NCI-H69 (cell line): Measurements from ENCODE around the gene SH3PXD2A.
A peak's percentile ranks its signal among the peaks of the same experiment; 100 is the strongest.

Experiments
- DNase-seq: peaks from one replicate; lab custom pipeline; 2025; lab: John Stamatoyannopoulos, UW

SH3PXD2A gene, protein sequence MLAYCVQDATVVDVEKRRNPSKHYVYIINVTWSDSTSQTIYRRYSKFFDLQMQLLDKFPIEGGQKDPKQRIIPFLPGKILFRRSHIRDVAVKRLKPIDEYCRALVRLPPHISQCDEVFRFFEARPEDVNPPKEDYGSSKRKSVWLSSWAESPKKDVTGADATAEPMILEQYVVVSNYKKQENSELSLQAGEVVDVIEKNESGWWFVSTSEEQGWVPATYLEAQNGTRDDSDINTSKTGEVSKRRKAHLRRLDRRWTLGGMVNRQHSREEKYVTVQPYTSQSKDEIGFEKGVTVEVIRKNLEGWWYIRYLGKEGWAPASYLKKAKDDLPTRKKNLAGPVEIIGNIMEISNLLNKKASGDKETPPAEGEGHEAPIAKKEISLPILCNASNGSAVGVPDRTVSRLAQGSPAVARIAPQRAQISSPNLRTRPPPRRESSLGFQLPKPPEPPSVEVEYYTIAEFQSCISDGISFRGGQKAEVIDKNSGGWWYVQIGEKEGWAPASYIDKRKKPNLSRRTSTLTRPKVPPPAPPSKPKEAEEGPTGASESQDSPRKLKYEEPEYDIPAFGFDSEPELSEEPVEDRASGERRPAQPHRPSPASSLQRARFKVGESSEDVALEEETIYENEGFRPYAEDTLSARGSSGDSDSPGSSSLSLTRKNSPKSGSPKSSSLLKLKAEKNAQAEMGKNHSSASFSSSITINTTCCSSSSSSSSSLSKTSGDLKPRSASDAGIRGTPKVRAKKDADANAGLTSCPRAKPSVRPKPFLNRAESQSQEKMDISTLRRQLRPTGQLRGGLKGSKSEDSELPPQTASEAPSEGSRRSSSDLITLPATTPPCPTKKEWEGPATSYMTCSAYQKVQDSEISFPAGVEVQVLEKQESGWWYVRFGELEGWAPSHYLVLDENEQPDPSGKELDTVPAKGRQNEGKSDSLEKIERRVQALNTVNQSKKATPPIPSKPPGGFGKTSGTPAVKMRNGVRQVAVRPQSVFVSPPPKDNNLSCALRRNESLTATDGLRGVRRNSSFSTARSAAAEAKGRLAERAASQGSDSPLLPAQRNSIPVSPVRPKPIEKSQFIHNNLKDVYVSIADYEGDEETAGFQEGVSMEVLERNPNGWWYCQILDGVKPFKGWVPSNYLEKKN

DNA sequence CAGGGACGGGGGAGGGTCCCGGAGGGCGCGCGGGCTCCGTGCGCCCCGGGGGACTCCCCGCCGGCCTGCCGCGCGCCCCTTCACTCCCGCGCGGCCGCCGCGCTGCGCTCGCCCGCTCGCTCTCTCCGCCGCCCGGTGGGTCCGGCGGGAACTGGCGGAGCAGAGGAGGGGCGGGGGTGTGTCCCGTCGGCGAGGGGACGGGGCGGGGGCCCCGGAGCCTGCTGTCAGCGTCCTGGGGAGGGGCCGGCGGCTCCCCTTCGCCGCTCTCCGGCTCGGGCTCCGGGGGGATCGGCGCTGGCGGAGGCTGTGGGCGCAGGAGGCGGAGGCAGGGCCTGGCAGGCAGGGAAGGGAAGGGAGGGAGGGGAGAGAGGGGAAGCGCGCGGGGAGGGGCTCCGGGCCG is at the start of gene SH3PXD2A:
TSS of gene SH3PXD2A (minus strand) at position 153 of the 400 bp plus-strand sequence. CDS start 310 bp downstream, outside the sequence.
- DNase-seq = peak; percentile 63

DNA sequence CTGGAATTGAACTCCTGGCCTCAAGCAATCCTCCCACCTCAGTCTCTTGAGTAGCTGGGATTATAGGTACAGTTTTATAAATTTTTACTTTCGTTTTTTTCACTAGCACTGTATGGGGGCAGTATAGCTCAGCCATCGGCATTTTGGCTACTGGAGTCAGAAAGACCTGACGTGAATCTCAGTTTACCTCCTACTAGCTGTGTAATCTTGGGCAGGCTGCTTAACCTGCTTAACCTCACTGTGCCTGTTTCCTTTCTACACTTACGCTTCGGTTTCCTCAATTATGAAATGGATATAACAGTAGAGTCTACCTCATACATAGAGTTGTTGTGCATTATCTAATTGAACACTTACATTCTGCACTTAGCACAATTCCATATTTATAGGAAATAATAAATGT is 45.9 kb upstream of the SH3PXD2A start:
- no peak for DNase-seq

- no peak for DNase-seq
These were observed 43.9 kb upstream of the SH3PXD2A start for GRCh38 chr10:103899312-103899711.

DNA sequence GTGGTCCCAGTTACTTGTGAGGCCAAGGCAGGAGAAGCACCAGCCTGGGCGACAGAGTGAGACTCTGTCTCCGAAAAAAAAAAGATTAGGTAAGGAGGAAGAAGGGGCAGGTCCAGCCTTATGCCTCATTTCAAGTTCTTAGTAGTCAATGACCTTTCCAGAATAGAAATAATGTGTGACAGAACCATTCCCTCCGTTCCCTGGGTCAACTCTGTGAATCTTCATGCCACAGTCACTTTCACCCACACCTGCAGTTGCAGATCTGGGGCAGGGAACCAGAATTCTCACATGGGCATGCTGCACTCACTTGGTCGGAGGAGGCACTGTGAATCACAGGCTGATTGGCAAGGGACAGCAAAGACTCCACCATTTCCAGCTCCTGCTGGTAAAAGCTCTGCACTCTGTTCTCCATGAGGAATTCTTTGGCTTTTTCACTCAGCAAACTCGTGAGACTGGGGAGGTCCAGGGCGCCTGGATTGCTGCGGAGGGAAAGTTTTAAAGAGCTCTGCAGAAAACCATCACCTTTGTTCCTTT is 41.9 kb upstream of the SH3PXD2A start:
- no peak for DNase-seq

GRCh38 chr10:103896225-103896624 is 40.8 kb upstream of the SH3PXD2A start:
- peak; percentile 24 for DNase-seq

- peak; percentile 91 for DNase-seq
These were observed 40.2 kb upstream of the SH3PXD2A start for GRCh38 chr10:103895411-103896186.

- peak; percentile 77 for DNase-seq
These were observed 39.1 kb upstream of the SH3PXD2A start for GRCh38 chr10:103894441-103894864.

GRCh38 chr10:103893817-103894216 is 38.4 kb upstream of the SH3PXD2A start:
- DNase-seq = no peak

DNA sequence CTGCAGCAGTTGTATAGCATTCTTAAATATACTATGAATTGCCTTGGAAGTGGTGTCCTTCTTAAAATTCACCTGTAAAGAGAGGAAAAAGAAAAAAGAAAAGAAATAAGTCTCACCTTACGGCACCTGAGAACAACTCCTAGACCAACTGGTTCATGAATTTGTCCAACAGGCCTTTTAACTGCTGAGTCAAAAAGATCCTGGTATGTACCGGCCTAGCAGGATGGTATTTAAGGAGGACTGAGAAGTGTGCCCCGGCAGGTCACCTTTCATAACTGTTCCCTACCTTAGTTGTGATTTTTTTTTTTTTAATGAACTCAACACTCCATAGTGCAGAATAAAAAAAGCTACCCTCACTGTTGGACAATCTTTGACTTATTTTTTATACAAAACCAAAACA is 36.8 kb upstream of the SH3PXD2A start:
- no peak for DNase-seq

DNA sequence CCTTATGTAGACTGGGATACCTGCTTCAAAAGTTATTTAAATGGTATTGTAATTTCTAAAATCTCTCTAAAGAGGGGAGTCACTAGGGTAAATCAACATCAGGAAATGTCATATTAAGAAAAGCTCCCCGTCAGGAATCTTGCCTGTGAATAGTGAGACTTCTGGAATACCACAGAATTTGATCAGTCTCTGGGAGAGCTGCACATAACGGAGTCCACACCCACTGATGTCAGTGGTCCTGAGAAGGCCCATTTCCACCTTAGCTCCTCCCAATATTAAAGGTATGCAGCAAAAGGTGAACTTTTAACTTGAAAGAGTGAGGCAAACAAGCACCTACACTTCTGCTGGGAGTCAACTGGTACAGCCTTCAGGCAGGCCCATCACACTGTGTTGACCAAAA is 35.3 kb upstream of the SH3PXD2A start:
- no peak for DNase-seq

DNA sequence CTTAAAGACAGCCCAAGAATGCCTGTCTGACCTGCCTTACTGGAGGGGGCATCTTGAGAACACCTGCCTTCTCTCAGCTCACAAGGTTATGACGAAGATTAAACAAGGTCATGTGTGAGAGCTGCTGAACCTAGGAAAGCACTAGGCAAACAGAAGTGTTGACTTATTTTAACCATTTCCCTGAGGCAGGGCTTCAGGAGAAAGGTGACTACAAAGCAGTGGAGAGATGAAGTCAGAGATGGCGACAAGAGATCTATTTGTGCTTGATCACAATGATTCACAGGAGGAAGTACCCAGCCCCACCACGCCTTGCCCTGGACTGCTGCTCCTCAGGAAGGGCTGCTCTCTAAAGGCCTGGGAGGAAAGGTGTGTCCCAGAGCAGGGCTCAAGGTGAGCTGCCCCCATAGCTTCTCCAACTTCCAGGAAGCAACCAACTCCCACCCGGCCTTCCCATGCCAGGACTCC is 34.9 kb upstream of the SH3PXD2A start:
- DNase-seq = peak; percentile 11

GRCh38 chr10:103889121-103889720 is 33.8 kb upstream of the SH3PXD2A start:
- DNase-seq = no peak

GRCh38 chr10:103888113-103888841 is 32.9 kb upstream of the SH3PXD2A start:
- peak; percentile 77 for DNase-seq

DNA sequence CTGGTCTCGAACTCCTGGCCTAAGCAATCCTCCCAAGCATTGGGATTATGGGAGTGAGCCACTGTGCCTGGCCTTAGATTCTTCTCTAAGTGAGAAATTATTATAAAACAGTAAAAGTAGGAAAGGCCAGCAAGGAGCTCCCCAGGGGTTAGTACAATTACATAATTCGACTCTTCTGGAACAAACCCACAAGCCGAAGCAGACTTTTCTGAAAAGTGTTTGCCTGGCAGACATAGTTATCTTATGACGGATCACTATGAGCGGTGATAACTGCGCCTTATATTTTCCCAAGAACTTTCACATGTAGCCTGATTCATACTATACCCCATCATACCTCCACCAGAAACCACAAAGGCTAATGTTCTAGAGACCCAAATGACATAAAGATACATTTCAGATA is 30.2 kb upstream of the SH3PXD2A start:
- DNase-seq = no peak

DNA sequence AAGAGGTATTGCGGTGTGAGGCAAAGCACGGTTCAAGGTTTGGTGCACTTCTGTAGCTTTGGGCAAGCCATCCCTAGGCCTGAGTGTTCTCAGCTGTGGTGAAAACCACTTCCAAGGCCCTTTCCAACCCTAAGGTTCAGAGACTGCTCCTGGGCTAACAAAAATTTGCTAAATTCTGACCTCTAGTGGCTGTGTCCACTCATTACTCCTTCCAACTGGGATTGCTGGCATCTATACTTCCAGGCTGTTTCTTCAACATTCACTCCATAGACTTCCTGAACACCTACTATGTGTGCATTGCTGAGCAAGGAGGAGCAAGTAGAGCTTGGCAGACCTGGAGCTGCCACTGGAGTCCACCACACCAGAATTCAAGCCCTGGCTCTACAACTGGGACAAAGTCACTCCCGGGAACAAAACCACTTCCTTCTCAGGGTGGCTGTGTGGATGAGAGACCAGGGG is 29.3 kb upstream of the SH3PXD2A start:
- peak; percentile 63 for DNase-seq

DNA sequence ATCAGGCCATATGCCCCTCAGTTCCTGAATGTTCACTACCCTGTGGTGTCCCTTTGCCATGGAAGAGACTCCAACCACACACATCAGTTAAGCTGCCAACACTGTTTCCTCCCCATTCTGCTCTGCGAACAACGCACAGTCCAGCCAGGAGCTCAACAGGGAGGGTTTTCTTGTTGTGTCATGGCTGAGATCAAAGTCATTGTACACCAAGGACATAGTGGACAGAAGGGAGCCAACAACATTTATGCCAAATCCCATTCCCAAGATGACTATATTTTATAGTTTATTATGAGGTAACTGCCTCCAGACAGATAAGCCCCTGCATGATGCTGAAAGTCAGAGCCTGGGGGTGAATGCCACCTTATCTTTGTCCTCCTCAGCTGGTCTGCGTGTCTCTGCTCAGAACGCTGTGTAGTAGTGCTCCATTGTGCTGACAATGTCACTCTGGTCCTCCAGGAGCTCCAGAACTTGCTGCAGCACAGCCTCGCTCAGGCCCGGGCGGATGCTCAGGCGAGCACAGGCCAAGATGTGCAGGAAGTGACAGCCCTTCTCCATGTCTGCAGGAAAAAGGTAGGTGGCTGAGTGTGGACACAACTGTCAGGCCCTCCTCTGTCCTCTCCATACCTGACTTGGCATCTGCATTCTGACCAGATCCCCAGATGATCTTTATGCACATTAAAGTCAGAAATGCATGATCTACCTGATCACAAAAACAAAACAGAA is 27.1 kb upstream of the SH3PXD2A start:
- peak; percentile 38 for DNase-seq

DNA sequence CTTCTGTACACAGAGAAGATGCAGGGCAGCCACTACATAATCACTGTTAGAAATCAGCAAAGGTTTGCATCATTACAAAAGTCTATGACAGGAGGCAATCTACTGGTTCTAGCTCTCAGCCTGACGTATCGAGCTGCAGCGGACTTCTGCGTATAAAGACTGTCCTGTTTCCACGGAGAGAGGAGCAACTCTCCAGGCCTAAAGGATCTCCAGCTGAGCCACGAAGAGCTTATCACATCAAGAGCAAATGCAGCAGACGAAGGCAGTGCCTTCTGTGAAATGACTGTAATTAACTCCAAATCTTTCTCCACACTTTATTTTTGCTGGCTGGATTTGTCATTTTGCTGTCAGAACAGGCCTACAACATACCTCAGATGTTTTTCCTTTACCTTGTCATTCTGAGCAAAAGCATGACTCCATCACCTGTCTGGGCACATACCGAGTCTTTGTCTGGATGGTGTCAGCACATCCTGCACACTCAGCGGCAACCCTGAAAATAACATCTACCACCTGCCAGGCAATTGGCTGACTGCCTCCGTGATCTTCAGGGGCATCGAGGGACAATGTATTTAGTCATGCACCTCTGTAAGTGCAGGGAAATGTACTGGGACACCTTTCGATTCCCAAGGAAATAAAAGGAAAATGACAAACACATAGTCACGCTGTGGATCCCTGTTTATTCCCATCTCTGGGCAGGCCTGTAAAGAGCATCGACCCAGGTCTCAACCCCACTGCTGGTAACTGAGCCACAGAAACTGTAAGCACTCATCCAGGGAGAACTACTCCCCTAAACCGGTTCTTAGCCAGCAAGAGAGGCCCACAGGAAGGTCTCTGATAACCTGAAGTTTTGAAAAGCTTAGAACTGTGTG is 26.3 kb upstream of the SH3PXD2A start:
- DNase-seq = peak; percentile 88

GRCh38 chr10:103879831-103880230 is 24.5 kb upstream of the SH3PXD2A start:
- no peak for DNase-seq
